ENCODE data around the gene IGFBP6. TPM values are rescaled to one million over a fixed set of nuclear protein-coding genes. Genes with fewer than 3 reads are reported as not detected.

IGFBP6 gene
- polyA plus RNA-seq, 1 of the 3 experiments (the other 2 are of a cell fraction) = 570 TPM

GRCh38 chr12:53060721-53061276 lies 36.7 kb upstream of the IGFBP6 start:
- Histone ChIP-seq H3K27me3 (ENCODE audit: insufficient read depth) (no peaks in the 10 kb centered on the region), H3K36me3 (replicated peaks in 1 of 2; ENCODE audit: control insufficient read depth in 1 of 2, insufficient read depth in 2 of 2, low read length in 1 of 2) (peaks cover 29 to 41% of the 10 kb centered on the region in 2 experiments), H3K4me2 (no peak overlapping the region), H3K4me3 (ENCODE audit: low read depth in 2 of 2, low read length in 1 of 2) (no peak overlapping the region), H3K27ac (ENCODE audit: low read depth in 2 of 2, low read length in 1 of 2) (no peak overlapping the region), H3F3A (replicated peaks; ENCODE audit: insufficient read depth) (peaks cover 42% of the 10 kb centered on the region), H3K9me2 (no peaks in the 10 kb centered on the region), H3K4me1 (ENCODE audit: control insufficient read depth in 1 of 2, insufficient read depth in 2 of 2, low read depth in 1 of 2, low read length in 1 of 2) (peaks cover 0 to 20% of the 10 kb centered on the region in 2 experiments; a peak in 1 of 4 replicates), H3K9ac (no peak overlapping the region), H3K9me3 (no peaks in the 10 kb centered on the region), H2AFZ (ENCODE audit: low read depth) (no peak overlapping the region), H4K20me1 (ENCODE audit: insufficient read depth) (no peaks in the 10 kb centered on the region), H3K79me2 (ENCODE audit: insufficient read depth) (no peaks in the 10 kb centered on the region)
- ChIA-PET POLR2A (interaction anchor here (0.7 to 1.6 kb wide), 3 partner anchors 13 to 19 kb away, joined by 3 to 6 read pairs (median 3); partner anchors contain the start of gene SPRYD3), CTCF (interaction anchor here (1.3 to 14.5 kb wide), 7 partner anchors 9 to 152 kb away, joined by 3 to 385 read pairs (median 7); partner anchors contain the start of genes IGFBP6, SOAT2 and TNS2)
- DNase-seq = no peak
- WGBS (ENCODE audit: low lambda C conversion rate) = 77% methylated on average over 8 of the region's 18 CpGs
- no peak for TF ChIP-seq CHD2 (IDR thresholded peaks at IDR 0.05; ENCODE audit: low read length, partially characterized antibody)
- 0 out of 2 replicates have a peak, but pooled peaks have one; percentile 2 for TF ChIP-seq PBX3 (IDR thresholded peaks at IDR 0.05)

GRCh38 chr12:53061404-53062010 lies 36.0 kb upstream of the IGFBP6 start:
- POLR2A ChIA-PET = interaction anchor here (1.0 to 1.6 kb wide), 2 partner anchors 13 to 16 kb away, joined by 3 to 6 read pairs; no protein-coding TSS in a partner anchor
- 83% methylated on average over 3 of the region's 5 CpGs for WGBS (ENCODE audit: low lambda C conversion rate)

More at GRCh38 chr12:53061404-53062010, 36.0 kb upstream of the IGFBP6 start:
- H3K4me1 ChIP-seq (ENCODE audit: control insufficient read depth in 1 of 2, insufficient read depth in 2 of 2, low read depth in 1 of 2, low read length in 1 of 2) = peaks cover 5 to 22% of the 10 kb centered on the region in 2 experiments; a peak in 3 of 4 replicates
- no peak overlapping the region; a peak in 1 of 4 replicates for H3K27ac ChIP-seq (ENCODE audit: low read depth in 2 of 2, low read length in 1 of 2)
- CTCF ChIA-PET = interaction anchor here (1.0 to 14.5 kb wide), 7 partner anchors 10 to 226 kb away, joined by 3 to 385 read pairs (median 7); partner anchors contain the start of genes IGFBP6, SOAT2 and TNS2
- H3K9me3 ChIP-seq = no peaks in the 10 kb centered on the region
- H3K9ac ChIP-seq = no peak overlapping the region
- H3K79me2 ChIP-seq (ENCODE audit: insufficient read depth) = no peaks in the 10 kb centered on the region
- no peaks in the 10 kb centered on the region for H3K27me3 ChIP-seq (ENCODE audit: insufficient read depth)
- H3K4me3 ChIP-seq (ENCODE audit: low read depth in 2 of 2, low read length in 1 of 2) = no peak overlapping the region
- no peak overlapping the region for H3K4me2 ChIP-seq
- no peak overlapping the region for H2AFZ ChIP-seq (ENCODE audit: low read depth)
- H4K20me1 ChIP-seq (ENCODE audit: insufficient read depth) = no peaks in the 10 kb centered on the region
- no peaks in the 10 kb centered on the region for H3K9me2 ChIP-seq
- TF ChIP-seq GABPA (IDR thresholded peaks at IDR 0.05; ENCODE audit: low read depth) = no peak
- TF ChIP-seq REST (IDR thresholded peaks at IDR 0.05; ENCODE audit: low read depth, low read length) = no peak
- TF ChIP-seq NRF1 (IDR thresholded peaks at IDR 0.05; ENCODE audit: low read depth, low read length) = no peak
- no peak for TF ChIP-seq JUND (IDR thresholded peaks at IDR 0.05)
- TF ChIP-seq POLR2AphosphoS5 (IDR thresholded peaks at IDR 0.05; ENCODE audit: low read depth, low read length) = peak; percentile 28
- H3K36me3 ChIP-seq (replicated peaks in 1 of 2; ENCODE audit: control insufficient read depth in 1 of 2, insufficient read depth in 2 of 2, low read length in 1 of 2) = peaks cover 24 to 41% of the 10 kb centered on the region in 2 experiments
- peaks cover 37% of the 10 kb centered on the region for H3F3A ChIP-seq (replicated peaks; ENCODE audit: insufficient read depth)
- DNase-seq = no peak

Measured in SK-N-SH (cell line).